NCI-H1048 (cell line): Measurements from ENCODE around the gene DNM3.
"Not testable (repeated sequence)": the region's sequence is repeated elsewhere in the genome, so short reads cannot be mapped to it uniquely, and the experiment has no call there.

Source experiments
- DNase-seq: peaks from one replicate; lab custom pipeline; 2025; lab: John Stamatoyannopoulos, UW

The DNM3 gene

DNA sequence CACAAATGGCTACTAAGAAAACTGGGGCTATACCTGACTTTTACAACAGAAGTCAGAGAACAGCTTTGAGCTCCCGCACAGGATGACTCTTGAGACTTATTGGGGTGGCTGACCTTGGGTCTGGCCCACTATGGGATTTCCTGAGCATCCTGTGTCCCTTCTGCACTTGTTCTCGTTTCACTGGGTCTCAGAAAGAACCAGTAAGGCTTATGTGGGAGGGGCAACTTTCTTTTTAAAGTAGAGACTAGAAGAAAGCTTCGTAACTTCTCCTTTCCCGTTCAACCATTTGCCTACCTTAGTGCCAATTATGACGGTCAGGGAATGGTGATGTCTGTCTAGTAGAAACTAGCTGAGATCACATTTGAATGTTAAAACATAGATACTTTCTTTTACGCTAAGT lies 519.7 kb downstream of the DNM3 start:
- no peak for DNase-seq

- no peak for DNase-seq
Observed at GRCh38 chr1:172363852-172364251, 522.6 kb downstream of the DNM3 start.

- not testable (repeated sequence) for DNase-seq
Observed at GRCh38 chr1:172371646-172372045, 530.3 kb downstream of the DNM3 start.

DNA sequence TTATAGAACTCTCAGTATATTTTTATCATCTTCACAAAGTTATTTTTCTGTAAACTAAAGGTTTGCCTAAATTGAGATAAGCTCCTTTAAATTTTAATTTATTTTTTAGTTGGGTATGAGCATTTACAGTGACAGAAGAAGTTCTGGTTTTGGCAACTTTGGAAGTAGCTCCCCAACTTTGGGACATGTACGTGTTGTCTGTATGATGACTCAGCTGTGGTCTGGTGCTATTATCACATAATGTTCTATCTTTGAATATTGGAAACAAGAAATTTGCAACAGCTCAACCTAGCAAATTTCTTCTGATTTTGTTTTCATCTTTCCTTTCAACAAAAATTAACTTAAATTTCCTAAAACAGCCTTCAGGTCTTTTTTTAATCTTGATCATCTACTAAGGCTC lies 532.6 kb downstream of the DNM3 start:
- no peak for DNase-seq

GRCh38 chr1:172375211-172375631 lies 533.9 kb downstream of the DNM3 start:
- no peak for DNase-seq

DNA sequence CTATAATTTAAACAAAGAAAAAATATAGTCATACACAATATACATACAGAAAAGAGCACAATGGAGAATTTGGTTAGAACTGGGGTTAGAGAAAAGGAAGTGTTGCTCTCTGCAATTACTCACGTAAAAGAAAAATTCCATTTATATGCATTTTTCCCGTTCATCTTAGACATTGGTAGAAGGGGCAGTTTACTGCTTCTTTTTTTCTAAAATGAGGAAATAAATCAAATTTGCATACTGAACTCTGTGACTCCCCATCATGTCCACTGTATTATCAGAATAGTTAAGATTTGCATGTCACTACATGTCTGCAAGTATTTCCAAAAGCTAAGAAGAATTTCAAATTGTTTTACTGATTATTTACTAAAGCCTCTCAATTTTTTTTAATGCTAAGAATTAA lies 535.1 kb downstream of the DNM3 start:
- peak; percentile 70 for DNase-seq

- no peak for DNase-seq
Observed at GRCh38 chr1:172377565-172377964, 536.3 kb downstream of the DNM3 start.

GRCh38 chr1:172378109-172378760 lies 536.9 kb downstream of the DNM3 start:
- no peak for DNase-seq

- DNase-seq = no peak
Observed at GRCh38 chr1:172380441-172381244, 539.3 kb downstream of the DNM3 start.

DNA sequence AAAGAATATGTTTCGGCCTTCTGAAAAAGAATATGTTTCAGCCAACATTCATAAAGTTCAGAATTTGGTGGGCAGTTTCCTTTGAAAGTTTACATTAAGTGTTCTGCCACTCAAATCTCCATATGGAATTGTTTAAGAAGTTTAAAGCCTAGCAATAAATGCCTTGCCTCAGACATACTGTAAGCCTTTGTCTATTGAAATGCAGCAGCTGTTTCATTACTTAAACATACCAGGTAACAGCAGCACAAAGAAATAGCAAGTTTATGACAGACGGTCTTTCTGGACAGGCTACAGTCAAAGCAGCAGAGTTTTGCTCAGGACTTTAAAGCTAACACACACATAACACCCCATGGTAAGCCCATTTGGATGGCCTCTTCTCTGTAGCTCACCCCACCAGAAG lies 540.6 kb downstream of the DNM3 start:
- no peak for DNase-seq

- no peak for DNase-seq
Observed at GRCh38 chr1:172382406-172382805, 541.1 kb downstream of the DNM3 start.

- DNase-seq = no peak
Observed at GRCh38 chr1:172382990-172383389, 541.7 kb downstream of the DNM3 start.

- DNase-seq = no peak
Observed at GRCh38 chr1:172383536-172383935, 542.2 kb downstream of the DNM3 start.

- no peak for DNase-seq
Observed at GRCh38 chr1:172384656-172385055, 543.4 kb downstream of the DNM3 start.

DNA sequence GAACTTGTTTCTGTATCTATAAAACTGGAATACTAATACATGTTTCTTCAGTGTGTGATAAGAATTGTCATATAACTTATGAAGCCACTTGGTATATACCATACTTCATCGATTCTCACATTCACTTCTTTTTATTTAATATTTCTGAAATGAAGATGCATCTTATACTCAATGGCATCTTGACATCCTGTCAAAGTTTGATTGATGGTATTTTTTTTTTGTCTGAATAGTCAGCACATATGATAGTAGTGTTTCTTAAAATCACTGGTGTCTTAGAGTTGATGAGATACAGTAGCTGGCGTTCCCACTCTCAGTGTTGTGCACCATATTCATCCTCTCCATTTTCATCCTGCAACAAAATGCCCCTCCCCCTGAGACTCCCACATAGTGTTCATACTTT lies 544.7 kb downstream of the DNM3 start:
- no peak for DNase-seq

GRCh38 chr1:172388490-172388889 lies 547.2 kb downstream of the DNM3 start:
- DNase-seq = no peak

- no peak for DNase-seq
Observed at GRCh38 chr1:172390301-172390682, 549.0 kb downstream of the DNM3 start.

GRCh38 chr1:172390683-172391551 lies 549.6 kb downstream of the DNM3 start:
- no peak for DNase-seq

GRCh38 chr1:172391976-172392375 lies 550.7 kb downstream of the DNM3 start:
- DNase-seq = no peak

- no peak for DNase-seq
Observed at GRCh38 chr1:172393354-172393753, 552.1 kb downstream of the DNM3 start.

GRCh38 chr1:172394141-172394751 lies 552.9 kb downstream of the DNM3 start:
- DNase-seq = no peak

DNA sequence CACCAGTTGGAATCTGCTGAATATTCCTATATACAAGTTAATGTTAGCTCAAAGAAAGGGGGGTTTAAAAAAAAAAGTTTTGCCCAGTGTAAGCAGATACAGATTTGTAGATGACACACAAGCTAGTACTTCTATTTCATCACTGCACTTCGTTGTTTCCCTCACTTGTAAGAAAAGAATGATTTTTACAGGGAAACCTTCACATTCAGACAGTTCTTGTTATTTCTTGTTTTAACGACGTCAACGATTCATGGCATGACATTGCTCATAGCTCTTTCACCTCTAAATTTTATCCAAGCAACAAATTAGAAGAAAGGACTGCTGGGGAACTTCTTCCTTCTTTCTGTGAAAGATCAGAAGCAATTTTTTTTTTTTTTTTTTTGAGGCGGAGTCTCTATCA lies 553.5 kb downstream of the DNM3 start:
- DNase-seq = no peak
